Neural crest cell (in vitro differentiated cells): Measurements from ENCODE around the gene MAML3. TPM values are rescaled to one million over a fixed set of nuclear protein-coding genes. Genes with fewer than 3 reads are reported as not detected.

Experiments
- DNase-seq: peaks from one replicate; pipeline ENCODE4 v3.0.0; 2021; ENCODE audit warnings: low read depth, mixed read lengths, low spot score
- H3K27ac Mint-ChIP-seq: one replicate; pipeline ENCODE4 v1.8.0; 2021; ENCODE audit warnings: mild to moderate bottlenecking, mixed read lengths; ENCODE audit not compliant: unreplicated experiment
- H3K27me3 Mint-ChIP-seq: 2 replicates; pipeline ENCODE4 v1.8.0; 2021; ENCODE audit warnings: low read depth, mild to moderate bottlenecking, mixed read lengths
- H3K36me3 Mint-ChIP-seq: 2 replicates; pipeline ENCODE4 v1.8.0; 2021; ENCODE audit warnings: low read depth, mild to moderate bottlenecking, mixed read lengths
- H3K4me1 Mint-ChIP-seq: 2 replicates; pipeline ENCODE4 v1.8.0; 2021; ENCODE audit warnings: mixed read lengths
- H3K4me3 Mint-ChIP-seq: one replicate; pipeline ENCODE4 v1.8.0; 2021; ENCODE audit warnings: mild to moderate bottlenecking, mixed read lengths
- H3K9me3 Mint-ChIP-seq: 2 replicates; pipeline ENCODE4 v1.8.0; 2021; ENCODE audit warnings: mixed read lengths
- long read RNA-seq: library from polyadenylated mRNA; unstranded; transcript quantifications from one replicate; pipeline ENCODE4 v2.0.0, GENCODE V29; 2020
- total RNA-seq: library from RNA; stranded (reverse); gene quantifications from 2 replicates; pipeline ENCODE4 v1.2.1, GENCODE V29; 2021
- TF ChIP-seq, protein P1 (sequence below): fragments of 200-600 bp; sonication (generic); conservative IDR thresholded peaks from 2 replicates; pipeline ENCODE4 v1.5.0; 2021; ENCODE audit warnings: antibody characterized with exemption, mild to moderate bottlenecking

Gene MAML3
- 21.8 and 22.2 TPM in 2 replicates for total RNA-seq
- long read RNA-seq, partial matches to known transcripts: 2 of 11 reads
- long read RNA-seq, other reads (novel, unspliced or antisense): 9 of 11 reads

DNA sequence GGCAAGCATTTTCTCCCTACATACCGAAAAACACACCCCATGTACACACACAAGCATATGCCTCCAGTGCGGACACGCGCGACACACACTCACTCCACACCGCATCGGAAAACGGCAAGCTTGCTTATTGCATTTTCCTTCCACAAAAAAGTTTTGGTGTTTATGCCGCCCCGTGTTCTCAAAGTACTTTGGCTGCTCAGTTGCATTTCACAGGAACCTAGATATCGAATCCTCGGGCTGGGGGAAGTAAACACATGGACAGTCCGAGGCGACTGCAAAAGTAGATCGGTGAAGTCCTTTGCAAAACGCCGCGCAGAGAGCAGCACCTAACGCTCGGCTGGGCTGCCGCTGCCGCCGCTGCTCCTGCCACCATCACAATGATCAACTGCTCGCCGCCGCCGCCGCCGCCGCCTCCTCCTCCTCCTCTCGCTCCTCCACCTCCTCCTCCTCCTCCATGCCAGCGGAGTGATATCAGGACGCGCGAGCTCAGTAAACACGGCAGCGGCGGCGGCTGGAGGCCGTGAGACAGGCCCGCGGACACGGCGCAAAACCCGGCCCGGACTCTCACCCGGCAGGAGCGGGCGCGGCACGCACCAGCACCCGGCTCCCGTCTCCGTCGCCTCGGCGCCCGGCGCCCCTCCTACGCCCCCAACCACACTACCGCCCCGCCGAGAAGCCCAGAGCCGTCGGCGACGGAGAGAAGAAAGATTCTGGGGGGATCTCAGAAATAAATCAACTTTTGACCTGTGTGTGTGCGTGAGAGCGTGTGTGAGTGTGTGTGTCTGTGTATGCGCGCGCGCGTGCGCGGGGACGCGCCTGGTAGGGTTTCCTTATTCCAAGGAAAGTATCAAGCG, at the start of gene MAML3:
MAML3 (minus strand) TSS at position 467 of the 854 bp plus-strand sequence. CDS start 857 bp downstream, outside the sequence.
- H3K36me3 Mint-ChIP-seq: no peaks in the 10 kb centered on the region
- no peaks in the 10 kb centered on the region for H3K9me3 Mint-ChIP-seq
- peak within 1 kb of the TSS; percentile 100 for H3K4me3 Mint-ChIP-seq
- peaks cover 28% of the 10 kb centered on the region for H3K4me1 Mint-ChIP-seq
- TF ChIP-seq, protein P1, sequence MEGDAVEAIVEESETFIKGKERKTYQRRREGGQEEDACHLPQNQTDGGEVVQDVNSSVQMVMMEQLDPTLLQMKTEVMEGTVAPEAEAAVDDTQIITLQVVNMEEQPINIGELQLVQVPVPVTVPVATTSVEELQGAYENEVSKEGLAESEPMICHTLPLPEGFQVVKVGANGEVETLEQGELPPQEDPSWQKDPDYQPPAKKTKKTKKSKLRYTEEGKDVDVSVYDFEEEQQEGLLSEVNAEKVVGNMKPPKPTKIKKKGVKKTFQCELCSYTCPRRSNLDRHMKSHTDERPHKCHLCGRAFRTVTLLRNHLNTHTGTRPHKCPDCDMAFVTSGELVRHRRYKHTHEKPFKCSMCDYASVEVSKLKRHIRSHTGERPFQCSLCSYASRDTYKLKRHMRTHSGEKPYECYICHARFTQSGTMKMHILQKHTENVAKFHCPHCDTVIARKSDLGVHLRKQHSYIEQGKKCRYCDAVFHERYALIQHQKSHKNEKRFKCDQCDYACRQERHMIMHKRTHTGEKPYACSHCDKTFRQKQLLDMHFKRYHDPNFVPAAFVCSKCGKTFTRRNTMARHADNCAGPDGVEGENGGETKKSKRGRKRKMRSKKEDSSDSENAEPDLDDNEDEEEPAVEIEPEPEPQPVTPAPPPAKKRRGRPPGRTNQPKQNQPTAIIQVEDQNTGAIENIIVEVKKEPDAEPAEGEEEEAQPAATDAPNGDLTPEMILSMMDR: no peak
- H3K27me3 Mint-ChIP-seq: peaks cover 2% of the 10 kb centered on the region
- DNase-seq: peak; percentile 93
- H3K27ac Mint-ChIP-seq: peak within 1 kb of the TSS; percentile 98

DNA sequence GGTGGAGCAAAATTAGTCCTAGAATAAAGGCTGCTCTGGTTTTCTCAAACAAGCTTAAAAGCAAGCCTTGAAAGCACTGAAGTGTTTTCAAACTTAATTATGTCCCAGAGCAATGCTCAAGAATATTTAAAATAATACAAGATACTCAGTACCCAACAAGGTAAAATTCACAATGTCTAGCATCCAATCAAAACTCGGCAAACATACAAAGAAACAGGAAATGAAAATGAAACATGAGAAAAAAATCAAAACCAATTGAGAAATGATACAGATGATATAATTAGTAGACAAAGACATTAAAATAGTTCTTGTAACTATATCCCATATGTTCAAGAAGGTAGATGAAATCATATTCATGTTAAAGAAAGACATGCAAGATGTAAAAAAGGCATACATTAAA, 45.0 kb upstream of the MAML3 start:
- Mint-ChIP-seq H3K9me3 (peaks cover 10% of the 10 kb centered on the region), H3K36me3 (peaks cover 5% of the 10 kb centered on the region)

DNA sequence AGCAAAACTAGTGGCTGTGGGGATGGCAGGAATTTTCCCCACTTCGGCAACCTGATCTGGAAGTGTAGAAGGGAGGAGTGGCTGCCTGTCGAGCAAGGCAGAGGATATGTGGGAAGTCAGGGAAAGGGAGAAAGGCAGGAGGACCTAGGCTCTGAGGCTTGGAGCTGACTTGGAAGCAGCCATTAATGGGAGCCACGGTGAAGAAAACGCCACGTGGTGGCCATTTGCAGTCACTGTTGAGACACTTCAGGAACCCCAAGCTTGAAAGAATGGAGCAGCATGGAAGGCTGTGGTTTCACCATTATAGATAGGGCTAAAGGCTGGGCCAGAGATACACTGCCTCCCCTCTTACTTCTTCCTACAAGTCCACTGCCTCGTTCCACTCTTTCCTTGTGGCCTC, 41.8 kb upstream of the MAML3 start:
- TF ChIP-seq, protein P1: no peak
- Mint-ChIP-seq H3K27ac (no peak overlapping the region), H3K27me3 (no peaks in the 10 kb centered on the region), H3K4me3 (no peak overlapping the region), H3K9me3 (peaks cover 9% of the 10 kb centered on the region), H3K36me3 (peaks cover 3% of the 10 kb centered on the region), H3K4me1 (peaks cover 4% of the 10 kb centered on the region)
- DNase-seq: no peak

More for the DNA sequence above, 45.0 kb upstream of the MAML3 start:
- Mint-ChIP-seq H3K27ac (no peak overlapping the region), H3K27me3 (no peaks in the 10 kb centered on the region), H3K4me3 (no peak overlapping the region), H3K4me1 (peaks cover 4% of the 10 kb centered on the region)
- TF ChIP-seq, protein P1: no peak
- no peak for DNase-seq

DNA sequence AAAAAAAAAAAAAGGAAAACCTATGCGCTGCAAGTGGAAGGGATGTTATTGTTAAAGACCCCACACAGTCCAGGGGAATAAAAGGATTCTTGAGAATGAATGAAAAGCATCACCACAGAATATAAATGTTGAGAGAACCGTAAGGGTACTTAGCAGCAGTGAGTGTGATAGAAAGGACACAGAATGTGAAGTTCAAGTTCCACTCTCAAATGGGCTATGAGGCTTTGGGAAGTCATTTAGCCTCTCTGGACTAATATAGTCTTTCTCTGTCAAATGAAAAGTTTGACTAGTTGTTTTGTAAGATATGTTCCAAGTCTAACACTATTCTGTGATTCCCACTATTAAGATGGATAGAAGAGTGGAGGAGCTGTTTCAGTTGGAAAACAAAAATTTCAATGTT, 35.8 kb upstream of the MAML3 start:
- Mint-ChIP-seq H3K27ac (no peak overlapping the region), H3K36me3 (no peaks in the 10 kb centered on the region), H3K4me1 (no peaks in the 10 kb centered on the region), H3K4me3 (no peak overlapping the region), H3K27me3 (no peaks in the 10 kb centered on the region), H3K9me3 (no peaks in the 10 kb centered on the region)
- no peak for DNase-seq
- TF ChIP-seq, protein P1: no peak

DNA sequence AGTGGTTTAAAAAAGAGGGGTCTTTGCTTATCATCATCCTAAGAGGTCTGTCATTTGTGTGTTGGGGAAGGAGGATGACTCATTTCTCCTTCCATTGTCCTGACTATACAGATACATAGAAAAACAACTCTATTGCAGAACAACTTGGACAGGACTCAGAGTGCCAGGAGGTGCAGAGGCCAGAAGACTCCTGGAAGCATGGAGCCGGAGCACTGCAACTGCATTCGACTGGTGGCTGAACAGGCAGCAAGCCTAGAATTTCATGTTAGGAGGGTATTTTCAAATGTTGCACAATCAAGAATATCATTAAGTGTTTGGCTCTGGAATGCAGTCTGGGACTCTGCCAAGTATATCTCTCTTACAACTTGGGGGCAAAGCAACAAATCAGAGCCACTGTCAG, 35.0 kb upstream of the MAML3 start:
- no peaks in the 10 kb centered on the region for H3K27me3 Mint-ChIP-seq
- TF ChIP-seq, protein P1: no peak
- H3K27ac Mint-ChIP-seq: no peak overlapping the region
- no peaks in the 10 kb centered on the region for H3K4me1 Mint-ChIP-seq
- no peak for DNase-seq
- H3K9me3 Mint-ChIP-seq: no peaks in the 10 kb centered on the region
- no peak overlapping the region for H3K4me3 Mint-ChIP-seq
- no peaks in the 10 kb centered on the region for H3K36me3 Mint-ChIP-seq
